Ramos (cell line): ENCODE data around the gene KRT80.

Experiments
- in situ Hi-C: fragments of 300-500 bp; cut with MboI; formaldehyde crosslinking; loops from one replicate; pipeline ENCODE4 v1.14.3; 2022; ENCODE audit warnings: low sequenced_read_pairs; ENCODE audit not compliant: unreplicated experiment

KRT80 gene

DNA sequence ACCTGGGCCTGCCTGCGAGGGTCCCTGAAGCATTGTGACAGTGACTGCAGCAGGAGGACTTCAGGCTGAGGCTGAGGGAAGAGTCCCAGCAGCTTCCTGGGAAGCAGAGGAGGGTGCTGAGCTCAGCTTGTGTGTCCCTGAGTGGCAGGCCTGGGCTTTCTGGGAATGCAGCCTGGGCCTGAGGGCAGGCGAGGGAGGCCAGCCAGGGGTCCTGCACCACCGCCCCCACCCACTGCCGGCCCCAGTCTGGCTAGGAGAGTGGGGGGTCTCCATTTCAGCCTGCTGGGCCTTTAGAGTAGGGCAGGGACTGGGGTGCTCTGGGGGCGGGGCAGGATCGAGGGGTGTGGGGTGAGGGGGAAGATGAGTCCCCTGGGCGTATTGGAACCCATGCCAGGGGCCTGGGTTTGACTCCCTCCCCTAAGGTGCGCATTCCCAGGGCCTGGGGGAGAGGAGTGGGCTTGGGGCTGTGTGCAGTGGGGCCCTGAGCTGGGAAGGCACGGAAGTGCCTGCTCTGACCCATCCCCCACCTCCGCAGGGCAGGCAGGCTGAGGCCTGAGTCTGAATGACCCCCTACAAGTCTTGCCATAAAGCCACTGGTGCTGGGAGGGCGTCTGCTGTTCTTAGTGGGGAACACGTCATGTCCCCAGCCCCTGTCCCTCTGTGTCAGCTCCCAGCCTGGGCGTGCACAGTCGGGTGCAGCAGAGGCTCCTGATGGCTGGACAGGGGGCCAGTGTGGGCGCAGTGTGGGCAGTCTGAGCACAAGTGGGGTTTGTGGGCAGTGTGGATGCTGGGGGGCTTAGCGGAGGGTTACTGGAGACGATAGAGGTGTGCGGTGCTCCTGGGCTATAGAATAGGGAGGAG lies 46.4 kb downstream of the KRT80 start:
- in situ Hi-C loops: no loop called here

GRCh38 chr12:52144512-52145227 lies 47.1 kb downstream of the KRT80 start:
- in situ Hi-C loops: no loop called here

- in situ Hi-C loops: no loop called here
These were observed 49.4 kb downstream of the KRT80 start for GRCh38 chr12:52142431-52142830.

- in situ Hi-C loops: no loop called here
These were observed 49.9 kb downstream of the KRT80 start for GRCh38 chr12:52141875-52142274.

GRCh38 chr12:52141306-52141705 lies 50.5 kb downstream of the KRT80 start:
- in situ Hi-C loops: no loop called here

GRCh38 chr12:52139579-52140062 lies 52.2 kb downstream of the KRT80 start:
- in situ Hi-C loops: no loop called here

- in situ Hi-C loops: no loop called here
These were observed 52.7 kb downstream of the KRT80 start for GRCh38 chr12:52139147-52139546.

DNA sequence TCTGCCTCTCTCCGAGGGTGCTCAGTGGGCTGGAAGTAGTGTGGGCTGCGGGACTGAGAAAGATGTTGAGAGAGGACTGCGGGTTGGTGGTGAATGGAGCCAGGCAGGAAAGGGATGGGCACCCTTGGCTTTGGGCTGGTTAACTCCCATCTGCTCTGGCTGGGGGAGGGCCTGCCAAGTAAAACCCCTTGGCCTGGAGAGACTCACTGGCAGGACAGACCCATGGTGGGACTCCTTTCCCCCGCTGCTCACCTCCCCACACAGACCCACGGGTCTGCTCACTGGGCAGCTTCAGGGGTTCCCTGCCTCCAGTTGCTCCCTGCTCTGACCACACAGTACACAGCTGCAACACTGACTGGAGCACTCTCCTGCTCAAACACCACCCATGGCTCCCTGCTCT lies 54.1 kb downstream of the KRT80 start:
- in situ Hi-C loops: no loop called here

- in situ Hi-C loops: no loop called here
These were observed 59.1 kb downstream of the KRT80 start for GRCh38 chr12:52132754-52133161.

- in situ Hi-C loops: no loop called here
These were observed 61.1 kb downstream of the KRT80 start for GRCh38 chr12:52130711-52131110.

- in situ Hi-C loops: no loop called here
These were observed 63.9 kb downstream of the KRT80 start for GRCh38 chr12:52127683-52128450.

- in situ Hi-C loops: no loop called here
These were observed 64.9 kb downstream of the KRT80 start for GRCh38 chr12:52126605-52127578.

- in situ Hi-C loops: no loop called here
These were observed 65.7 kb downstream of the KRT80 start for GRCh38 chr12:52126050-52126604.

GRCh38 chr12:52125476-52125900 lies 66.3 kb downstream of the KRT80 start:
- in situ Hi-C loops: no loop called here

DNA sequence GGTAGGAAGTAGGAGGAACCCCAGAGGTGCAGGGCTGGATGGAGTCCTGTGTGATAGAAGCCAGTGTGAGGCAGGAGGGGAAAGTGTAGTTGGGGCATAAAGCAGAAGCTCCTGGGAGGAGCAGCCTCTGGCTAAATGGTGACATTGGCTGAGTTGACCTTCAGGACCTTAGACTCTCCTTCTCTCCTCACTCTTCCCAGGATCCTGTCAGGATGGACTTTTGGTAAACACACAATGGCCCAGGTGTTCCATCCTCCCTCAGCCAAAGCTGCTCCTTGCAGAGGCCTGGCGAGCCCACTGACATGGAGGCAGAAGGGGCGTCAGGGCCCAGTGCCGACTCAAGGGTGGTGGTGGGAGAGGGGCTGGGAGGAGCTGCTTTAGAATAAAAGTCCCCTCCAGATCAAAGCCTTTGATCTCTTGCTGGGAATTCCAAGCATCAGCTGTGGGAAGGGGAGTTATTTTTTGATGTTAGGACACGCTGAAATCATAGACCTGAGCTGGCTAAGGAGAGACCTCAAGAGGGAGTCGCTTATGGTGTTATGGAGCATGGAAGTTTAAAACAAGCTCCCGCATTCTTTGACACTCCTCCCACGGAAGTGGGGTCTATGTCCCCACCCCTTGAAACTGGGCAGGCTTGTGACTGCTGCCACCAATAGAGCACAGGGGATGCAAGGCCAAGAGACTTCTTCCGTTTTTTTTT lies 68.2 kb downstream of the KRT80 start:
- in situ Hi-C loops: no loop called here

DNA sequence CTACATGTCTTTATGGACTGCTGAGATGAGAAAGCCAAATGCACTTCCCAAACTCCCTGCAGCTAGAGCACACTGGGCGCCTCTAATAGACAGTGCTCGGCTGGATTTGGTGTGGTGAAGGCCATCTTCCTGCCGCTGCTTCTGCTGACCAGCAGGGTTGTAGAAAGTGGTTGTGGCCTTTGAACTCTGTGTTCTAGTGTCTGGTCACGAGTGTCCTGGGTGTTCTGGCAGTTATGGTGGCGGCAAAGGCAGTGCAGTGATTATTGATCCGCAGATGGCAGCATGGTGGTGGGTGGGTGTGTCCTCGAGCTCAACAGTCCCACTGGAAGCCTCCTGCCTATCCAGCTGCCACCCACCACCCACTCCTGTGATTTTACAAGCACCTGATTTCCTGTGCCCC lies 68.9 kb downstream of the KRT80 start:
- in situ Hi-C loops: no loop called here

- in situ Hi-C loops: no loop called here
These were observed 69.3 kb downstream of the KRT80 start for GRCh38 chr12:52122540-52122871.

GRCh38 chr12:52121824-52122539 lies 69.8 kb downstream of the KRT80 start:
- in situ Hi-C loops: no loop called here
